Endothelial cell of umbilical vein (primary cell): ENCODE measurements around the gene CHCHD5.

Experiments used
- EZH2 ChIP-seq: IDR thresholded peaks from 2 replicates; pipeline ENCODE4 v1.6.1; 2012; ENCODE audit warnings: borderline replicate concordance, low read depth, mild to moderate bottlenecking, moderate library complexity, low read length, inconsistent platforms; ENCODE audit not compliant: severe bottlenecking
- FOS ChIP-seq: IDR thresholded peaks from 2 replicates; pipeline ENCODE4 v1.6.1; 2011; ENCODE audit warnings: mild to moderate bottlenecking, low read length, moderate library complexity, borderline replicate concordance; ENCODE audit not compliant: insufficient read depth
- GATA2 ChIP-seq: IDR thresholded peaks from 2 replicates; pipeline ENCODE4 v1.7.0; 2011; ENCODE audit warnings: low read depth, mild to moderate bottlenecking, moderate library complexity, mixed read lengths, low read length; ENCODE audit not compliant: insufficient read length, insufficient read depth
- JUN ChIP-seq: IDR thresholded peaks from 2 replicates; pipeline ENCODE4 v1.6.1; 2011; ENCODE audit warnings: borderline replicate concordance, low read depth; ENCODE audit not compliant: insufficient read length, insufficient read depth
- POLR2A ChIP-seq: IDR thresholded peaks from 2 replicates; pipeline ENCODE4 v1.6.1; 2012; ENCODE audit warnings: low read depth, mild to moderate bottlenecking, control low read depth, low read length
- POLR2AphosphoS5 ChIP-seq: IDR thresholded peaks from 2 replicates; pipeline ENCODE4 v1.6.1; 2012; ENCODE audit warnings: low read depth, mild to moderate bottlenecking, control low read depth, low read length, moderate library complexity; ENCODE audit not compliant: insufficient read depth
- TF ChIP-seq, protein P1 (sequence below), 2 donors: IDR thresholded peaks; 1 replicate in 1 of 2; 2 replicates in 1 of 2; pipeline ENCODE4 v1.5.1; 2011; ENCODE audit warnings: low read length in 2 of 2, mild to moderate bottlenecking in 2 of 2, moderate library complexity in 2 of 2, control low read depth in 1 of 2, inconsistent platforms in 1 of 2, low read depth in 1 of 2; ENCODE audit not compliant: insufficient read depth in 1 of 2; ENCODE audit errors: extremely low read depth in 1 of 2
- TF ChIP-seq, protein P2 (sequence below): IDR thresholded peaks from 2 replicates; pipeline ENCODE4 v1.6.1; 2011; ENCODE audit not compliant: insufficient read depth, insufficient read length

DNA sequence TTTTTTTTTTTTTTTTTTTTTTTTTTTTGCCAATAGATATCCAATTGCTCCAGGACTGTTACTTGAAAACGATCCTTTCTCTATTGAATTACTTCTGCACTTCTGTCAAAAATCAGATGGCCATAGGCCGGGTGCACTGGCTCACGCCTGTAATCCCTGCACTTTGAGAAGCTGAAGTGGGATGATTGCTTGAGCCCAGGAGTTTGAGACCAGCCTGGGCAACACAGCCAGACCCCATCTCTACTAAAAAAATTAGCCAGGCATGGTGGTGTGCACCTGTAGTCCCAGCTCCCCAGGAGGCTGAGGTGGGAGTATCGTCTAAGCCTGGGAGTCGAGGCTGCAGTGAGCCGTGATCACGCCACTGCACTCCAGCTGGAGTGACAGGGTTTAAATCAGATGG, 4.3 kb upstream of the CHCHD5 start:
- TF ChIP-seq EZH2 (no peak), POLR2A (no peak), POLR2AphosphoS5 (no peak), JUN (no peak), FOS (no peak), GATA2 (no peak)
- TF ChIP-seq, protein P1, sequence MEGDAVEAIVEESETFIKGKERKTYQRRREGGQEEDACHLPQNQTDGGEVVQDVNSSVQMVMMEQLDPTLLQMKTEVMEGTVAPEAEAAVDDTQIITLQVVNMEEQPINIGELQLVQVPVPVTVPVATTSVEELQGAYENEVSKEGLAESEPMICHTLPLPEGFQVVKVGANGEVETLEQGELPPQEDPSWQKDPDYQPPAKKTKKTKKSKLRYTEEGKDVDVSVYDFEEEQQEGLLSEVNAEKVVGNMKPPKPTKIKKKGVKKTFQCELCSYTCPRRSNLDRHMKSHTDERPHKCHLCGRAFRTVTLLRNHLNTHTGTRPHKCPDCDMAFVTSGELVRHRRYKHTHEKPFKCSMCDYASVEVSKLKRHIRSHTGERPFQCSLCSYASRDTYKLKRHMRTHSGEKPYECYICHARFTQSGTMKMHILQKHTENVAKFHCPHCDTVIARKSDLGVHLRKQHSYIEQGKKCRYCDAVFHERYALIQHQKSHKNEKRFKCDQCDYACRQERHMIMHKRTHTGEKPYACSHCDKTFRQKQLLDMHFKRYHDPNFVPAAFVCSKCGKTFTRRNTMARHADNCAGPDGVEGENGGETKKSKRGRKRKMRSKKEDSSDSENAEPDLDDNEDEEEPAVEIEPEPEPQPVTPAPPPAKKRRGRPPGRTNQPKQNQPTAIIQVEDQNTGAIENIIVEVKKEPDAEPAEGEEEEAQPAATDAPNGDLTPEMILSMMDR (IDR thresholded peaks at IDR 0.05; ENCODE audit: extremely low read depth in 1 of 2, insufficient read depth in 1 of 2, low read depth in 1 of 2, low read length in 2 of 2): no peak
- TF ChIP-seq, protein P2, sequence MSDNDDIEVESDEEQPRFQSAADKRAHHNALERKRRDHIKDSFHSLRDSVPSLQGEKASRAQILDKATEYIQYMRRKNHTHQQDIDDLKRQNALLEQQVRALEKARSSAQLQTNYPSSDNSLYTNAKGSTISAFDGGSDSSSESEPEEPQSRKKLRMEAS: no peak
